ENCODE measurements around the gene FANCC.

GRCh38 chr9:95085861-95086563 lies 231.5 kb downstream of the FANCC start:
- TF ChIP-seq CTCF (IDR thresholded peaks at IDR 0.05; ENCODE audit: poor library complexity) (no peak), EZH2 (IDR thresholded peaks at IDR 0.05; ENCODE audit: borderline replicate concordance) (no peak), EZH2phosphoT487 (IDR thresholded peaks at IDR 0.05; ENCODE audit: low read depth, severe bottlenecking, unreplicated experiment) (no peak)
